Right atrium auricular region (tissue), 2 donors: ENCODE measurements around the gene KRTCAP2. TPM values are rescaled to one million over a fixed set of nuclear protein-coding genes. Genes with fewer than 3 reads are reported as not detected.

Source experiments
- DNase-seq: peaks from one replicate; pipeline ENCODE4 v3.0.0-alpha.2; 2019; ENCODE audit warnings: low spot score
- H3K27ac ChIP-seq, 2 donors: fragments of 200-600 bp; sonication (generic); 1 replicate in 1 of 2; 2 replicates in 1 of 2; pipeline ENCODE4 v1.5.1; 2016 to 2019
- H3K27me3 ChIP-seq, 2 donors: fragments of 200-600 bp; sonication (generic); one replicate each; pipeline versions ENCODE4 v1.5.1 to v1.6.0; 2017 to 2019
- H3K36me3 ChIP-seq: fragments of 200-600 bp; sonication (generic); one replicate; pipeline ENCODE4 v1.5.1; 2016
- H3K4me1 ChIP-seq, 2 donors: fragments of 200-600 bp; sonication (generic); one replicate each; pipeline versions ENCODE4 v1.5.1 to v1.6.0; 2017 to 2019
- H3K4me3 ChIP-seq, 2 donors: fragments of 200-600 bp; sonication (generic); 1 replicate in 1 of 2; 2 replicates in 1 of 2; pipeline ENCODE4 v1.5.1; 2017 to 2019; ENCODE audit warnings: mild to moderate bottlenecking in 1 of 2, moderate library complexity in 1 of 2
- H3K9me3 ChIP-seq, 2 donors: fragments of 200-600 bp; sonication (generic); one replicate each; pipeline ENCODE4 v1.5.1; 2019
- total RNA-seq, 2 donors: library from RNA; depleted of rRNA; stranded (reverse); fragments of >200 nt; gene quantifications; one replicate each; pipeline ENCODE4 v1.1.0, GENCODE V29; 2016
- TF ChIP-seq, protein P1 (sequence below), 2 donors: fragments of 200-600 bp; sonication (generic); IDR thresholded peaks; one replicate each; pipeline ENCODE4 v1.5.1; 2019; ENCODE audit warnings: antibody characterized with exemption in 2 of 2

Gene KRTCAP2
- total RNA-seq, 2 donors from 2014 or later, result 124 to 147 TPM

DNA sequence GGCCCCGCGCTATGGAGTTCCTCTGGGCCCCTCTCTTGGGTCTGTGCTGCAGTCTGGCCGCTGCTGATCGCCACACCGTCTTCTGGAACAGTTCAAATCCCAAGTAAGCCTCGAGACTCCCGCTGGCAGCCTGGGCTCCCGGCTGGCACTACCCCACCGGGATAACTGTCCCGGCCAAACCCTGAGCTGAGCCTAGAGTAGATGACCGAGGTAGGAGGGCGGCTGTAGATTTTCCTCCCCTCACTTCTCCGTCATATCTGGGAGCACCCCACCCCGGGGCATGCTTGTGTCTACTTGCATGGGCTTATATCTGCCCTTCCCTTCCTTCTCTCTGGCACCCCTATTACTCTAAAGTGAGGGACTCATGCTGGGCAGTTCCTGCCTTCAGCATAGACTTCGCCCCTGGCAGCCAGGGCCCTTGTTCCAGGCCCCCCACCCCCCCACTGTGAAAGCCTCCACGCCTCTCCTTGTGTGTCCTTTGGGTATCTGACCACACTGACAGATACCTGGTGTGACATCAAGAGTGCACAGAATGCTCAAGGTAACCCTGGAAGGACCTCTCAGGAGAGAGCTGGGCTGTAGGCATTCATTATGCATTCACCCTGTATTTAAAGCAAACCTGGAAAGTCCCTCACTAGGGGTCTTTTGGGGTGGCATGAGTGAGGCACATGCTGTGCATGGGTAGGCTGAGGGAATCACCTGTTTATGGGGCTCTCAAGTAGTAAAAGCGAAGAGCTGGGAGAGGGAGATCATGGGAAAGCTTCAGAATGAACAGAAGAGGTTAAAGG, 44.9 kb downstream of the KRTCAP2 start:
- H3K4me3 ChIP-seq, result peak overlapping the region; percentile 79 to 82
- no peaks in the 10 kb centered on the region for H3K9me3 ChIP-seq
- DNase-seq, result no peak
- peaks cover 22% of the 10 kb centered on the region for H3K36me3 ChIP-seq
- H3K27me3 ChIP-seq, result no peaks in the 10 kb centered on the region
- H3K4me1 ChIP-seq, result peaks cover 0 to 75% of the 10 kb centered on the region in 2 donors
- TF ChIP-seq, protein P1, sequence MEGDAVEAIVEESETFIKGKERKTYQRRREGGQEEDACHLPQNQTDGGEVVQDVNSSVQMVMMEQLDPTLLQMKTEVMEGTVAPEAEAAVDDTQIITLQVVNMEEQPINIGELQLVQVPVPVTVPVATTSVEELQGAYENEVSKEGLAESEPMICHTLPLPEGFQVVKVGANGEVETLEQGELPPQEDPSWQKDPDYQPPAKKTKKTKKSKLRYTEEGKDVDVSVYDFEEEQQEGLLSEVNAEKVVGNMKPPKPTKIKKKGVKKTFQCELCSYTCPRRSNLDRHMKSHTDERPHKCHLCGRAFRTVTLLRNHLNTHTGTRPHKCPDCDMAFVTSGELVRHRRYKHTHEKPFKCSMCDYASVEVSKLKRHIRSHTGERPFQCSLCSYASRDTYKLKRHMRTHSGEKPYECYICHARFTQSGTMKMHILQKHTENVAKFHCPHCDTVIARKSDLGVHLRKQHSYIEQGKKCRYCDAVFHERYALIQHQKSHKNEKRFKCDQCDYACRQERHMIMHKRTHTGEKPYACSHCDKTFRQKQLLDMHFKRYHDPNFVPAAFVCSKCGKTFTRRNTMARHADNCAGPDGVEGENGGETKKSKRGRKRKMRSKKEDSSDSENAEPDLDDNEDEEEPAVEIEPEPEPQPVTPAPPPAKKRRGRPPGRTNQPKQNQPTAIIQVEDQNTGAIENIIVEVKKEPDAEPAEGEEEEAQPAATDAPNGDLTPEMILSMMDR (IDR thresholded peaks at IDR 0.05), result no peak
- H3K27ac ChIP-seq, result peak overlapping the region; percentile 91 to 94

DNA sequence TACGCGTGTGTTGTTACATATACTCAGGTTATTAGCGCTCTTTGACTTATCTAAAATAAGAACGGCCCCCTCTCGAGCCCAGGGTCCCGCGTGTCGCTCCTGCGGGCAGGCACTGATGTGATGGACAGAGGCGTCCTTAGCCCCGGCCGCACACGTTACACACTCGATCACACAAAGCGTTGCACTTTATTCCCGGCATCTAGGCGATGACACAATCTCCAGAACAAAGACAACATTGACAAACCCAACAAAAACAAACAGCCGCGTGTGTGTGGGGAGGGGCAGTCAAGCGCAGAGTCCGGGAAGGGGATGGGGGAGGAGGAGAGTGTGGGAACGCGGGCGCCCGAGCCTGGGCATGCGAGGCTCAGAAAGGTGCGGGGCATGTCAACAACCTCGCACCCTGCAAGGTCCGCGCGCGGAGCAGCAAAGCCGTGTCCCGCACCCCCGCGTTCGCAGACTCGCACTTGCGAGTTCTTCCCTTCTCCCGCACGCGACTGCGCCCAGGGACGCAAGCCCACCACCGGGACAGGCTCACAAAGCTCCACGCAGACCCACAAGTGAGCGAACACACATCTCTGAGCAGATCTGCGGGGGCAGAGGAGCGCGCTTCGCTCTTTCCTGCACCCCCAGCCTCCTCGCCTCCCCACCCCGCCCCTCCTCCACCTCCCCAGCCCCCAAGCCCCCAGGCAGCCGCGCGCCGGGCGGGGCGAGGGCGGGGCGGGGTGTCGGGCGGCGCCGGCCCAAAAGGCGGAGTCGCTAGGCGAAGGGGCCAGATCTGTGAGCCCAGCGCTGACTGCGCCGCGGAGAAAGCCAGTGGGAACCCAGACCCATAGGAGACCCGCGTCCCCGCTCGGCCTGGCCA, 45.8 kb downstream of the KRTCAP2 start, which contains the start of gene EFNA1:
EFNA1 (plus strand) TSS at position 772 of the 862 bp plus-strand sequence. CDS start 102 bp downstream, outside the sequence.
- no peaks in the 10 kb centered on the region for H3K9me3 ChIP-seq
- peak within 1 kb of the TSS; percentile 91 to 94 for H3K27ac ChIP-seq
- DNase-seq, result peak; percentile 75
- peak within 1 kb of the TSS; percentile 79 to 82 for H3K4me3 ChIP-seq
- peaks cover 13% of the 10 kb centered on the region for H3K36me3 ChIP-seq
- peaks cover 0 to 71% of the 10 kb centered on the region in 2 donors for H3K4me1 ChIP-seq
- no peaks in the 10 kb centered on the region for H3K27me3 ChIP-seq
- TF ChIP-seq, protein P1 (IDR thresholded peaks at IDR 0.05), result no peak

DNA sequence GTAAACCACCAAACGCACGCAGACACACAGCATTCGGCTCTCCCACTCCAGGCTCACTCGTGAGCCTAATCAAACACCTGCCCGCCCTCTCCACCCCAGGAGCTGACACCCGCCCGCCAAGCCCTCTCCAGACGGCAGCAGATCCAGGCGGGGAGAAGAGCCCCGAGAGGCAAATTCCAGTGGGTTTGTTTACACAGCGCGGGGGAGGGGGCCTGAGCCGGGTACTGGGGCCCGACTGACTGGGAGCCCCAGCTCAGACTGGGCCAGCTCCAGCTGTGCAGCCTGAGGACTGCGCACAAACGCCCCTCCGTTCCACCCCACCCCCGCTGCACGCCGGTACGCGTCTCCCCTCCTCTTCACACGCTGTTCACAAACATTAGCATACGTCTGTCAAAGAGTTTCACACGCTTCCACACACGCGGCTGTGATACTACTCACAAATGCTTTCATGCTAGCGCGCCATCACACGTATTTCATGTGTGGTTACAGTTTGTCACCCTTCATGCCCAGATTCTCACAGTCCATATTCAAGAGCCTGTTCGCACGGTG, 46.5 kb downstream of the KRTCAP2 start:
- H3K36me3 ChIP-seq, result peaks cover 6% of the 10 kb centered on the region
- no peak for DNase-seq
- peaks cover 0 to 64% of the 10 kb centered on the region in 2 donors for H3K4me1 ChIP-seq
- no peaks in the 10 kb centered on the region for H3K9me3 ChIP-seq
- H3K27ac ChIP-seq, result peak overlapping the region; percentile 91 to 94
- TF ChIP-seq, protein P1 (IDR thresholded peaks at IDR 0.05), result no peak
- no peaks in the 10 kb centered on the region for H3K27me3 ChIP-seq
- H3K4me3 ChIP-seq, result peak overlapping the region; percentile 79 to 82

DNA sequence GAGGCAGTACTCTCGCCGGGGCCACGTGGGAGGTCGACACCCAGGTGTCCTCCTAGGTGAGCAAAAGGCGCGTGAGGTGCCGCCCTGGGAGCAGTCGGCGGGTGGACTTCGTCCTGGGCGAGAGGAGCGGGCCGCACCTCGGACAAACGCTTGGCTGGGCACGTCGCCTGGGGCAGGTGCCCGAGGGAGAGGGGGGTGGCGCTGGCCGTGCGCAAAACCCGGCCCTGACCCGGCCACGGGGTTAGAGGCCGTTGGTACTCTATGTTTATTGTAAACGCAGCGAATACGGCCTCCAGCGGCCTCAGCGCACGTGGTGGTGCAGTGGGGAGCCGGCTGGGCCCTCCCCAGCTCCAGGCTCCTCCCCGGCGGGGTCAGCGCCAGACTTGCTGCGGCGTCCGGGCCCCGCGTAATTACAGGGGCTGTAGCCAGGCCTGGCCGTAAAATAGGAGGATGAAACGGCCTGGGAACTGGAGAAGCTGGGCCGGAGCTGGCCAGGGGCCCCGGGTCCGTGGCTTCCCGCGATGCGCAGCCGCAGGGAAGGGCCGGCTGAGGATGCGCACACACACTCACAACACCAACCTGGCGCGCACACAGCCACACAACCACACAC, 47.1 kb downstream of the KRTCAP2 start:
- TF ChIP-seq, protein P1 (IDR thresholded peaks at IDR 0.05), result no peak
- DNase-seq, result no peak
- H3K9me3 ChIP-seq, result no peaks in the 10 kb centered on the region
- H3K4me1 ChIP-seq, result peaks cover 0 to 59% of the 10 kb centered on the region in 2 donors
- peaks cover under 1% of the 10 kb centered on the region for H3K36me3 ChIP-seq
- peak overlapping the region; percentile 79 to 82 for H3K4me3 ChIP-seq
- peak overlapping the region; percentile 91 to 94 for H3K27ac ChIP-seq
- H3K27me3 ChIP-seq, result no peaks in the 10 kb centered on the region

DNA sequence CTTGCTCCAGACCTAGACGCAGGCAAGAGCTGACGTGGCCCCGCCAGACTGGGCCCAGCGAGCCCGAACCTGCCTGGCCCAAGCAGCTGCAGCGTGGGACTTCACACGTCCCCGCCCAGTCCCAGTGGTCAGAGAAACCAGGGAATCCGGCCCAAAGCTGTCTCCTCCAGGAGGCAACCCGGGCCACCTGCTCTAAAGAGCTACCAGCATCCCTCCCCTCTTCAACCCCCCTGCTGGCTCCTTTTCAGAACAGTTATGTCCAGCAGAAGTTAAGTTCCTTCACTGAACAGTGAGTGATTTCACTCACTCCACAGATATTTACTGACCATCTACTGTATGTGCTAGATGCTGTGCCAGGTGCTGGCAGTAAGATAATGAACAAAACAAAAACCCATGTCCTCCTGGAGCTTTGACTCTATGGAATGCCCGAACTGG, 47.6 kb downstream of the KRTCAP2 start:
- H3K9me3 ChIP-seq, result no peaks in the 10 kb centered on the region
- peak overlapping the region in 1 of 2 donors; percentile 91 for H3K27ac ChIP-seq
- H3K27me3 ChIP-seq, result no peaks in the 10 kb centered on the region
- H3K4me1 ChIP-seq, result peaks cover 0 to 53% of the 10 kb centered on the region in 2 donors
- H3K4me3 ChIP-seq, result peak overlapping the region in 1 of 2 donors; percentile 79
- H3K36me3 ChIP-seq, result no peaks in the 10 kb centered on the region
- no peak for DNase-seq
- TF ChIP-seq, protein P1 (IDR thresholded peaks at IDR 0.05), result no peak
